HL-60 (cell line): ENCODE measurements around the gene DNASE1L3.

Source experiments
- POLR2AphosphoS5 ChIP-seq: IDR thresholded peaks from 2 replicates; pipeline ENCODE4 v1.6.1; 2012; ENCODE audit warnings: low read depth
- SPI1 ChIP-seq: IDR thresholded peaks from 2 replicates; pipeline ENCODE4 v1.6.1; 2012; ENCODE audit warnings: low read depth, mild to moderate bottlenecking, borderline replicate concordance
- TF ChIP-seq, protein P1 (sequence below): IDR thresholded peaks from one replicate; pipeline ENCODE4 v1.5.1; 2011; ENCODE audit warnings: low read length, control low read depth, inconsistent platforms; ENCODE audit not compliant: insufficient read depth
- TF ChIP-seq, protein P2 (sequence below): IDR thresholded peaks from 2 replicates; pipeline ENCODE4 v1.6.1; 2012; ENCODE audit warnings: low read depth; ENCODE audit not compliant: insufficient replicate concordance

DNA sequence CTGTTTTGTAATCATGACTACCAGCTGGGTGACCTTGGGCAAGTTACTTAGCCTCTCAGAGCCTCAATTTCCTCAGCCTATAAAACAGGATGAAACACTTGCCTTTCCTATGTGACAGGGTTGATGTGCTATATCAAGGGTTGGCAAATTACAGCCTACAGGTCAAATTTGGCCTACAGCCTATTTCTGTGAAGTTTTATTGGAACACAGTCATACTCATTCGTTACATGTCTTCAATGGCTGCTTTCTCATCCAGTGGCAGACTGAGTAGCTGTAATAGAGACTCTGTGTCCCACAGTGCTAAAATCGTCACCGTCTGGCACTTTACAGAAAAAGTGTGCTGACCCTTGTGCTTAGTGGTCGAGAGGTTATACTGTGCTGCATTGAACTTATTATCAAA is 43.4 kb upstream of the DNASE1L3 start:
- TF ChIP-seq, protein P1, sequence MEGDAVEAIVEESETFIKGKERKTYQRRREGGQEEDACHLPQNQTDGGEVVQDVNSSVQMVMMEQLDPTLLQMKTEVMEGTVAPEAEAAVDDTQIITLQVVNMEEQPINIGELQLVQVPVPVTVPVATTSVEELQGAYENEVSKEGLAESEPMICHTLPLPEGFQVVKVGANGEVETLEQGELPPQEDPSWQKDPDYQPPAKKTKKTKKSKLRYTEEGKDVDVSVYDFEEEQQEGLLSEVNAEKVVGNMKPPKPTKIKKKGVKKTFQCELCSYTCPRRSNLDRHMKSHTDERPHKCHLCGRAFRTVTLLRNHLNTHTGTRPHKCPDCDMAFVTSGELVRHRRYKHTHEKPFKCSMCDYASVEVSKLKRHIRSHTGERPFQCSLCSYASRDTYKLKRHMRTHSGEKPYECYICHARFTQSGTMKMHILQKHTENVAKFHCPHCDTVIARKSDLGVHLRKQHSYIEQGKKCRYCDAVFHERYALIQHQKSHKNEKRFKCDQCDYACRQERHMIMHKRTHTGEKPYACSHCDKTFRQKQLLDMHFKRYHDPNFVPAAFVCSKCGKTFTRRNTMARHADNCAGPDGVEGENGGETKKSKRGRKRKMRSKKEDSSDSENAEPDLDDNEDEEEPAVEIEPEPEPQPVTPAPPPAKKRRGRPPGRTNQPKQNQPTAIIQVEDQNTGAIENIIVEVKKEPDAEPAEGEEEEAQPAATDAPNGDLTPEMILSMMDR = no peak
- TF ChIP-seq POLR2AphosphoS5 (no peak), SPI1 (no peak)
- TF ChIP-seq, protein P2, sequence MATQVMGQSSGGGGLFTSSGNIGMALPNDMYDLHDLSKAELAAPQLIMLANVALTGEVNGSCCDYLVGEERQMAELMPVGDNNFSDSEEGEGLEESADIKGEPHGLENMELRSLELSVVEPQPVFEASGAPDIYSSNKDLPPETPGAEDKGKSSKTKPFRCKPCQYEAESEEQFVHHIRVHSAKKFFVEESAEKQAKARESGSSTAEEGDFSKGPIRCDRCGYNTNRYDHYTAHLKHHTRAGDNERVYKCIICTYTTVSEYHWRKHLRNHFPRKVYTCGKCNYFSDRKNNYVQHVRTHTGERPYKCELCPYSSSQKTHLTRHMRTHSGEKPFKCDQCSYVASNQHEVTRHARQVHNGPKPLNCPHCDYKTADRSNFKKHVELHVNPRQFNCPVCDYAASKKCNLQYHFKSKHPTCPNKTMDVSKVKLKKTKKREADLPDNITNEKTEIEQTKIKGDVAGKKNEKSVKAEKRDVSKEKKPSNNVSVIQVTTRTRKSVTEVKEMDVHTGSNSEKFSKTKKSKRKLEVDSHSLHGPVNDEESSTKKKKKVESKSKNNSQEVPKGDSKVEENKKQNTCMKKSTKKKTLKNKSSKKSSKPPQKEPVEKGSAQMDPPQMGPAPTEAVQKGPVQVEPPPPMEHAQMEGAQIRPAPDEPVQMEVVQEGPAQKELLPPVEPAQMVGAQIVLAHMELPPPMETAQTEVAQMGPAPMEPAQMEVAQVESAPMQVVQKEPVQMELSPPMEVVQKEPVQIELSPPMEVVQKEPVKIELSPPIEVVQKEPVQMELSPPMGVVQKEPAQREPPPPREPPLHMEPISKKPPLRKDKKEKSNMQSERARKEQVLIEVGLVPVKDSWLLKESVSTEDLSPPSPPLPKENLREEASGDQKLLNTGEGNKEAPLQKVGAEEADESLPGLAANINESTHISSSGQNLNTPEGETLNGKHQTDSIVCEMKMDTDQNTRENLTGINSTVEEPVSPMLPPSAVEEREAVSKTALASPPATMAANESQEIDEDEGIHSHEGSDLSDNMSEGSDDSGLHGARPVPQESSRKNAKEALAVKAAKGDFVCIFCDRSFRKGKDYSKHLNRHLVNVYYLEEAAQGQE = no peak
